ENCODE results near the gene ENGASE. TPM values are rescaled to one million over a fixed set of nuclear protein-coding genes. Genes with fewer than 3 reads are reported as not detected.

ENGASE gene
- polyA plus RNA-seq, 4 donors: 11.4 to 35.0 (median 21.7) TPM

DNA sequence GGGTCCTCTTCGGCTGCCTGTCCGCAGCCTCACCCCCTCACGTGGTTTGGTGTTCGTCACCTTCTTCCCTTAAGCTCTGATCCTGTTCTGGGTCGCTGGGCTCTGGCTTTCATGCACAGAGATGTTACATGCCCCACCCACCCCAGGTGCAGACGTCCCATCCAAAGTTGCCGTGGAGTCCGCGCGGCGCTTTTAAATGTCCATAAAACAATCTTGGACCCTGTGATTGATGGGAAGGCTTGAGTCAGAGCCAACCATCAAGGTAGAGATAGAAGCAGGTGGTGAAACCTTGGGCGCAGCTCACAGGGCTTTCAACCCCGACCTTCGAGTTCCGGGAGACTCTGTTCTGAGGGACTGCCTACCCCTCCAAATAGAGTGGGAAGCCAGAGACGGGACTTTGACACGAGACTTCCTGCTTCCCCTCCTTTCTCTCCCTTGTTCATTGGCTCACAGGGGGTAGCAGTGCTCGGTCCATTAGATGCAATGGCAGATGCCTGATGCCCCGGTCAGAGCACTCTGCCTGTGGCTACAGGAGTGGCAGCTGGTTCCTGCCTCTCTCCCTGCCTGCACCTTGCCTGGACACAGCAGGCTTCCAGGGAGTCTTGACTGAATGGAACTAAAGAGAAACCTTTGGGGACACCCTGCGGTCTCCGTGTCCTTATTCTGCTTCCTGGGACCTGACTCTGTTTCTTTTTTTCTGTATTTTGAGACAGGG, 4.0 kb downstream of the ENGASE start:
- DNase-seq (ENCODE audit: low read depth in 4 of 4, low spot score in 2 of 4): no peak

DNA sequence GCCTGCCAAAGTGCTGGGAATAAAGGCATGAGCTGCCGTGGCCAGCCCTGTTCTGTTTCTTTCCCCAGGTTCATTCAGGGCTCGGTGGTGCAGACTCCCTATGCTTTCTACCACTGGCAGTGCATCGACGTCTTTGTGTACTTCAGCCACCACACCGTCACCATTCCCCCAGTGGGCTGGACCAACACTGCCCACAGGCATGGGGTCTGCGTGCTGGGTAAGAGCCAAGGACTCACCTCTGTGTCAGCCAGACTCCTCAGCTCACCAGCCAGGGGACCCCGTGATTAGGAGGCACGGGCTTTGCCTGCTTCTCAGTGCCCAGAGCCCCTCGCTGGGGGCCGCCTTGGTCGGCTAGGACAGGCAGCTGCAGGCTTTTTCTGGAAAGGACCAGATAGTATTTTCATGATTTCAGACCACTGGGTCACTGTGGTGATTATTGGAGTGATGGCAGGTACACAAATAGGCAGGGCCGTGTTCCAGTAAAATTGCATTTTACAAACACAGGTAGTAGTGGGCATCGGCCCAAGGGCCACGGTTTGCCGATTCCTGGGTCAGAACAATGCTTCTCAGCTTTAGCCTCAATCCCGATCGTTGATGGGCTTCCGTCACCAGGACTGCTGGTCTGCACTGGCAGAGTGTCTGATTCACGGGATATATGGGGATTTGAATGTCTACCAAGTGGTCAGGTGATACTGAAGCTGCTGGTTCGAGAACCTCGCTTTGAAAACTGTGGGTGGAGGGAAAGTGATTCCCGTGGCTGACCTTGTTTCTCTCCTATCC, 5.0 kb downstream of the ENGASE start:
- DNase-seq (ENCODE audit: low read depth in 4 of 4, low spot score in 2 of 4): no peak

DNA sequence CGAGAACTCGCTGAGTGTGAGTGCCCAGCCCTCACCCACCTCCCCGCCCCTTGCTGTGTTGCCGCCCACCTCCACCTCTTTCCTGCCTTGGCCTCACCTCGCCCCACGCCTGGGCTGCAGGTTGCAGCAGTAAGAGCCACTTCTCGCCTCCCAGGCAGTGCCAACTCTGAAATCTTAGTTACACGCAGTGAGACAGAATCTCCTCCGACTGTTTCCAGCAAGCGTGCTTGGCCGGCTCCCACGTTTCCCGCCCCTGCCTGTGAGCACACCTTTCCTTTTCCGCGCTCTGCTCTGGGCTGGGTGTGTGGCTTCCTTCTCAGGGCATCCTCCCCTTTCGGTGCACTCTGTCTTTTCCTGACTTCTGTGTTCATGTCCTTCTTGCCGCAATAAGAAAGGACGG, 5.7 kb downstream of the ENGASE start:
- no peak for DNase-seq (ENCODE audit: low read depth in 4 of 4, low spot score in 2 of 4)

DNA sequence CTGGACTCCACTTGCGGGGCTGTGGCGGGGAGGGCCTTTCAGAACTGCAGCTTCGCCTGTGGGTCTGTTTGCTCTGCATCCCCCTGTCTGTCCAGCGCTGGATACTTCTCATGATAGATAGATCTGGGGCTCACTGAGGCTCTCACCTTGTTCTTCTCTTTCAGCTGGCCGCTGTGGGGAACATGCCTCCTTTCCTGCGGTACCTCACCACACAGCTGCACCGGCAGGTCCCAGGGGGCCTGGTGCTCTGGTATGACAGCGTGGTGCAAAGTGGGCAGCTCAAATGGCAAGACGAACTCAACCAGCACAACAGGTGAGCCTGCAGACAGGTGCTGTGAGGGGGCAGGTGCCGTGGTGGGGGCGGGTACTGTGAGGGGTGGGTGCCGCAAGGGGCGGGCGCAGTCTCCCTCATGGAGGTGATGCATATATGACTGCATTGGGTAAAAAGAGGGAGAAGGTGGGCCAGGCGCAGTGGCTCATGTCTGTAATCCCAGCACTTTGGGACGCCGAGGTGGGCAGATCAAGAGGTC, 6.2 kb downstream of the ENGASE start:
- DNase-seq (ENCODE audit: low read depth in 4 of 4, low spot score in 2 of 4): no peak

DNA sequence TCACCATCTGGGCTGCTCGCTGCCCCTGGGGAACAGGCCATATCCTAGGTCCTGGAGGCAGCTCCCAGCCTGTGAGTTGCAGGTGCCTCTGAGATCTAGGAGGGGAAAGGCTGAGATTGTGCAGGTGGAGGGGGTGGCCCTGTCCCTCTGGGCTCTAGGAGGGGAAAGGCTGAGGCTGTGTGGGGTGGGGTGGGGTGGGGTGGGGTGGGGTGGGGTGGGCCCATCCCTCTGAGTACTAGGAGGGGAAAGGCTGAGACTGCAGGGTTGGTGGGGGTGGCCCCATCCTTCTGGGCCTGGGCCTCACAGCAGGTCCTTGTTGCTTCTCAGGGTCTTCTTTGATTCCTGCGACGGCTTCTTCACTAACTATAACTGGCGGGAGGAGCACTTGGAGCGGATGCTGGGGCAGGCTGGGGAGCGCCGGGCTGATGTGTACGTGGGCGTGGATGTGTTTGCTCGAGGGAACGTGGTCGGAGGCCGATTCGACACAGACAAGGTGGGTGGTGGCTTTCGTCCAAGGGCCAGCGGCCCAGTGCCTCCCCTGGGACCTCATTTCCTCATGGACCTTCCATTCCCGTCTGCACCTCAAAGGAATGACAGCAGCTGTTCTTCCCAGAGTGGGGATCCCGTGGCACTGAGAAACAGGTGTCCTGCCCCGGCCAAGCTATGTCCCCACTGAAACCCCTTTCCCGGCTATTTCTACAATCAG, 7.1 kb downstream of the ENGASE start:
- DNase-seq (ENCODE audit: low read depth in 4 of 4, low spot score in 2 of 4): no peak

DNA sequence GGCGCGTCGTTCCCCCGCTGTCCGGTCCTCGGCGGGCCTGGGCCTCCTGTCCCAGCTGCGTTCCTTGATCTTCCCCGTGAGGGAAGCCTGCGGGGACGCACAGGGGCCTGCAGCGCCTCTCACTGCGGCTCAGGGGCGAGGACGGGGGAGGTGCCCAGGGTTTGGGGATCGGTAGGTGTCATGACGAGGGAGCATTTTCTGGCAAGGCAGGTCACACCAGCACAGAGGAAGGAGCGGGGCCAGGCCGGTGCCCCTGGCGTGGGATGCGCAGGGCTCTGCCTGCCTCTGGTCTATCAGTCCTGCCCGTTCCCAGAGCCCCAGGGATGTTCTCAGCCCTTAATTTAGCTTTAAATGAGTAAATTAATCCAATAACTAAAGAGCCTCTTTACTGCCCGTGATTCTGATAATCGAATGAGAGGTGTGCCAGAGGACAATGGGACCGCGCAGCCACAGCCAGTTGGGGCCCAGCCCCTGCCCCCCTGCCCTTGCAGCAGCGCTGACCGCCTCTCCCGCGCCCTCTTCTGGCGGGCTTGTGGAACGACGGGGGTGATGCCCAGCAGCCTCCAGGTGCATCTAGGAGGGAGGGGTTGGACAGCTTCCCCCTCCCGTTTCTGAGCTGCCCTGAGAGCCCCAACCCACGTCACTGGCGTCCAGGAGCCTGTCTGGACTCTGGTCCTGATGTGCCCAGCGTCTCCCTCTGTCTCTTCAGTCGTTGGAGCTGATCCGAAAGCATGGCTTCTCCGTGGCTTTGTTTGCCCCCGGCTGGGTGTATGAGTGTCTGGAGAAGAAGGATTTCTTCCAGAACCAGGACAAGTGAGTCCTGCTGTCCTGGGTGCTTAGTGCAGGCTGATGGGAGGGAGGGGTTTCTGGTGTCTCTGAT, 7.9 kb downstream of the ENGASE start:
- DNase-seq (ENCODE audit: low read depth in 4 of 4, low spot score in 2 of 4): no peak

DNA sequence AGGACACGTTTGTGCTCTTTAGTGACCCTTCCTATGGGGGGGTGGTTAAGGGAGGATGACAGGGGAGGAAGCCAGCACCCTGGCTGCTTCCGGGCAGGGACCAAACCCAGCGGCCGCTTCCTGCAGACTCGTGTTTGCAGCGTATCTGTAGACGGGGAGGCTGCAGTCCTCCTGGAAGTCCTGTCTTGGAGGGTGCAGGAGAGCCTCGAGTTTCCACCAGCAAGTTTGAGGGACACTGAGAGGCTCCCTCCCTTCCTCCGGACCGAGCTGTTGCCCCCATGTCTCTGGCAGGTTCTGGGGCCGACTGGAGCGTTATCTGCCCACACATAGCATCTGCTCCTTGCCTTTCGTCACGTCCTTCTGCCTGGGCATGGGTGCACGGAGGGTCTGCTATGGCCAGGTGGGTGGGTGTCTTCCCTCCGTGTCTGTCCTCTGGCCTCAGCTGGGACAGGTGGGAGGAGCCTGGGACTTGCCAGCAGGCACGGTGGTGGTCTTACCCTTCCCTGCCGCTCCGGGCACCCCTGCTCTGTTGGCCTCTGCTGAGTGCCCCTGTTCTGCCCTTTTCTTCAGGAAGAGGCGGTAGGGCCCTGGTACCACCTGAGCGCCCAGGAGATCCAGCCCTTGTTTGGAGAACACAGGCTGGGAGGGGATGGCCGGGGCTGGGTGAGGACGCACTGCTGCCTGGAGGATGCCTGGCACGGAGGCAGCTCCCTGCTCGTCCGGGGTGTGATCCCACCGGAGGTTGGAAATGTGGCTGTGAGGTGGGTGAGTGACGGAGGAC, 8.8 kb downstream of the ENGASE start:
- no peak for DNase-seq (ENCODE audit: low read depth in 4 of 4, low spot score in 2 of 4)

DNA sequence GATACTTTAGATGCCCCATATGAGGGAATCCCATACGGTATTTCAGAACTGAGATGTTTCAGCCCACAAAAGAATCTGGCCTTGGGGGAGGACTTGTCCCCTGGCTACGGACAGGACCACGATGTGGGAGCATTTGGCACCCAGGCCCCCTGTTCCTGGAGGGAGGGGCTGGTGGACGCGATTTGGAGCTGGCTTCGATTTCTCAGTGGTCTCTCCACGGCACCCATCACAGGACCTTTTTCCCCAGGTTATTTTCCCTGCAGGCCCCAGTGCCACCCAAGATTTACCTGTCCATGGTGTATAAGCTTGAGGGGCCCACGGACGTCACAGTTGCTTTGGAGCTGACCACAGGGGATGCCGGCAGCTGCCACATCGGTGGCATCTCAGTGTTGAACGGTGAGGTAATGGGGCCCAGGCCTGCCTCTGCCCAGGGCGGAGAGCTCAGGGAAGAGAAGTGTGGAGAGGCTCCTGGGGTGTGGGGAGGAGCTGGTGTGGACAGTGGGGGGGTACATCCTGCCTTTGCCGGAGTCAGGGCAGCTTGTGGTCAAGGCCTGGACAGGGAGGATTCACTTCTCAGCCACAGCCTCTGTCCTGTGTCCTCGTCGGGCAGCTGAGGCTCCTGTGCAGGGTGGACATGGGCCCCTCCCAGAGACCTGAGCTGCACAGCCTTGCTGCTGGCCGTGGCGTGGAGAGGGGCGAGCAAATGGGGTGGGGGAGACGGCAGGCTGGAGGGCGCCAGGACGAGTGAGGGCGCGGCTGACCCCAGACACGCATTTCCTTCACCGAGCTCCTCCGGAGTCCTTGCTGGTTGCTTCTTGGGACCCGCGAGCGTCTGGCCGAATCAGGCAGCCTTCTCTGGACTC, 9.9 kb downstream of the ENGASE start:
- DNase-seq (ENCODE audit: low read depth in 4 of 4, low spot score in 2 of 4): no peak

DNA sequence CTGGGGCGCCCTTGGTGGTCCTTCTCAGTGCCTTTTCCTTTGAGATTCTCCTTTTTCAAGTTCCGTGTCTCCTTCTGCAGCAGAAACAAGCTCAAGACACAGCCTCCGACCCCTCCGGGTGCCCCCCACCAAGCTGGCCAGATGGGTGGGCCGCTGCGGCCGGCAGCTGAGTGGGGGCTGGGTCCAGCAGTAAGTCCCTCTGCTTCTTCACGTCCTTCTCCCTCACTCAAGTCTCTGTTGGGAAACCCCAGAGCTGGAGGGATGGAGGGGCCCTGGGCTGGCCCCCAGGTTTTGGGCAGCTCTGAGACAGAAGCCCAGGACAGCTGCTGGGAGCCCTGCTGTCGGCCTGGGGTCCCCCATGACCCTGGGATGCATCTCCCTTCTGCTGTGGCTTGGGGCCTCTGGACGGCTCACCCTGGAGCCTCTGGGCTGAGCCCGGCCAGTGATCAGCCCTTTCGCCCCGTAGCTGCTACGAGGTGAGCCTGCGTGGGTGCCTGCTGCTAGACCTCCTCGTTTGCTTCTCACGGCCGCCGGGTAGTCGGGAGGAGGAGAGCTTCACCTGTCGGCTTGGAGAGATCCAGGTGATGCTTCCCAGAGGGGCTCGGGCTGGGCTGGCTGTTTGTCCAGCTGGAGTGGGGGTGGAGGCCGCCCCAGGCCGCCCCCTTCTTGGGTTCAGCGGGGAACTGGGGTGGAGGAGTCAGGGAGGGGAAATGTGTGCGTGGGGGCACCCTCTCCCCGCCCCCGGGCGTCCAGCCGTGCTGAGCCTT, 10.7 kb downstream of the ENGASE start:
- no peak for DNase-seq (ENCODE audit: low read depth in 4 of 4, low spot score in 2 of 4)

DNA sequence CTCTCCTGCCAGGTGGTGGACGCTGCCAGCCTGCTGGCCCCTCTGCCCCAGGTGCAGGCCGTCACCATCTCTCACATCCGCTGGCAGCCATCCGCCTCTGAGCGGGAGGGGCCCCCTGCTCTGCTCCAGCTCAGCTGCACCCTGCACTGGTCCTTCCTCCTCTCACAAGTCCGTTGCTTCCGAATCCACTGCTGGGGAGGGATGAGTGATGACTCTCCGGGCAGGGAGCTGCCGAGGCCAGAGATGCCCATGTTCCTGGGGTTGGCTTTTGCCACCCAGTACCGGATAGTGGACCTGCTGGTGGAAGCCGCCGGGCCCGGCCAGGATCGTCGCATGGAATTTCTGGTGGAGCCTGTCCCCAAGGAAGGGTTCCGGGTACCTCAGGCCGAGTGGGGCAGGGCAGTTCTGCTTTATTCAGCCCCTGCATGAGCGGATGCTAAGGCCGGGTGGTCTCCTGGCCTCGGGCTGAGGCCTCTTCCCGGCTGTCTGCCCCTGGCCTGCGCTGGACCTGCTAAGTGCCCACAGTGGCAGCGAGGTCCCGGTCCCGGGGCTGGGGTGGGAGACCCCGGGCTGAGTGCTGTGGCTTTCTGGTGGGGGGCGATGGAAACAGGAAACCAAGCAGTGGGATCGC, 11.4 kb downstream of the ENGASE start:
- no peak for DNase-seq (ENCODE audit: low read depth in 4 of 4, low spot score in 2 of 4)

DNA sequence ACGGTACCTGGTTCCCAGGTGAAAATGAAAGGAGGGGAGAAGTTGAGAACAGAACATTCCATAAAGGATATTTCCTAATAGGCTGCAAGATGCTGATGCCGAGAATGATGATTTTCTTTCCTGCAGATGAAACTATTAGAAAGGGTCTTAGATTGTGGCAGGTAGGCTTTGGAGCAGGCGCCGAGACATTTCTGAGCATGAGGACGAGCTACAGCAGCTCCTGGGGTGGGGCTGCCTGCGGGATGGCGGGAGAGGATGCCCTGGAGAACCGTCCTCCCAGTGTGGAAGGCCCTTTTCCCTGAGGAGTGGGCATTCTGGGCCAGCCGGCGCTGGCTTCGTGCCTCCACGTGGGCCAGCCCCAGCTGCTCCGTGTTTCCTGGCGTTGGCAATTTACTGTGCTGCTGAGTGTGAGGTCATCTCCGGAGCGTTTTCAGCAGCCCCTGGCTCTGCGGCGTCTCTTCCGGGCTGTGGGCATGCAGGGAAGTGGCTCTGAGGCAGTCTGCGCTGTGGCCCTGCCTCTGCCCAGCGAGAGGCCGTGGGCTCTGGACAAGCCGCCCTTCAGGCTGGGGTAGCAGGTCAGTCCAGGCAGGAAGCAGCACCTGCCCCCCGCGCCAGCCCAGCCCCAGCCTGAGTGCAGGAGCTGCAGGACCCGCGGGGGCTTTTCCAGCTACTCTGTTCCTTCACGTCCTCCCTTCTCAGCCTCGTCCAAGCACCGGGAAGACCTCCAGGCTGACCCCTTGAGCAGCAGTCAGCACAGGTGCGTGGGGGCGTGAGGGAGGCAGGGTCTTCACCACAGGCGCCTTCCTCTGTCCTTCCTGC, 12.2 kb downstream of the ENGASE start:
- no peak for DNase-seq (ENCODE audit: low read depth in 4 of 4, low spot score in 2 of 4)

DNA sequence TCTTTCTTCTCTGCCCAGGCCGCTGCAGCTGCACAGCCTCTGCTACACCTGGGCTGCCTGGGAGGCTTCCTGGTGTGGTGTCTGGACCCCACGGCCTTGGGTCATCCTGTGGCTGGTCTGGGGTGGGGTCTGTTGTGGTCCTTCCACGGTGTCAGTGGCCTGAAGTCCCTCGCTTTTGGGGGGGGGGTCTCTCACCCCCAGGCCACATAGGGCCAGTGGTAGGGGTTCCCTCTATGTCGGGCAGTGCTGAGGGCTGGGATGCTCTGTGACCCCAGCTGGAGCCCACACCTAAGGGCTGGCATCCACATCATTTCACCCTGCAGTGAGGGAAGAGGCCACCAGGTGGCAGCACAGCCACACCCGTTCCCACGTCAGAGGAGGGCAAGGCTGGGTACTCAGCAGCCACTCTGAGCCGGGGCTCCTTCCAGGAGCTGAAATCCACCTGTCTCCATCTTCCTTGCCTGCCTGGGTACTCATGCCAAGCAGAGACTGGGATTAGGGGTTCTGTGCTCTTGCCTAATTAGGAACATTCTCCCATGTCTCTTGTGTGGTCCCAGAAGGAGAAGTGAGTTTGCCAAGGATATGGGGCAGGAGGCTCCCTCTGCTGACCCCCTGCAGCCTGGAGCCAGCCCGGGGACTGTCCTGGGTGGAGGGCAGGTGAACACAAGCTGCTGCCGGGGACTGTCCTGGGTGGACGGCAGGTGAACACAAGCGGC, 13.0 kb downstream of the ENGASE start:
- DNase-seq (ENCODE audit: low read depth in 4 of 4, low spot score in 2 of 4): no peak

DNA sequence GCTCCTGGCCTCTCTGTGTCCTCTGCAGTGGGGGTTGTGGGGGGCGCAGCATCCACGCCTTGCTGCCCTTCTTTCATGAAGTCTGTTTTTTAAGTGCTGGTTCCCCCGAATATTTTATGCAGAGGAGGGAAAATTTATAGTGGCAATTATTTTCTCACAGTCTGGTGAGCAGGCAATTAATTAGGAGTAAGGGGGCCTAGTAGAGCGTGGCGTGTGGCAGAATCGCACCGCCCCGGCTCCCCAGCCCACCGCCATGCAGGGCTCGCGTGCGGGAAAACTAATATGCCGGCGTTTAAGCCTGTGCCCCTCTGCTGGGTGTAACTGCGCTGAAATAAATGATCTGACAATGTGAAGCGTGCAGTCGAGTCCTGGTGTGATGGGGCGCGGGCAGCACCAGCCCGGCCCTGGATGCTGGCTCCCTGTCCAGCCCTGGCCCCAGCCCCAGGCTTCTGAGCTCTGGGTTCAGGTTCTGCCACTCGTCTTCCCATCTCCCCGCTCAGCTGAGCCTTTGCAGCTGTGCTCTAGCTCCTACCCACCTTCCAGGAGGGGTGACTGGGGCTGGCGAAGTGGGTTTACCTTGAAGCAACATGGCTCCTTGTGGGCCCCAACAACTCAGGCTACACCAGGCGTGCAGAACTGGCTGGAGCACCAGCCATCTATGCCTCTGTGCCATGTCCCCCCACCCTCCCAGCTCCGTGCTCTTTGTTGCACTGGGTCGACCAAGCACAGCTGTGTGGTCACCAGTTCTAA, 13.8 kb downstream of the ENGASE start:
- no peak for DNase-seq (ENCODE audit: low read depth in 4 of 4, low spot score in 2 of 4)

DNA sequence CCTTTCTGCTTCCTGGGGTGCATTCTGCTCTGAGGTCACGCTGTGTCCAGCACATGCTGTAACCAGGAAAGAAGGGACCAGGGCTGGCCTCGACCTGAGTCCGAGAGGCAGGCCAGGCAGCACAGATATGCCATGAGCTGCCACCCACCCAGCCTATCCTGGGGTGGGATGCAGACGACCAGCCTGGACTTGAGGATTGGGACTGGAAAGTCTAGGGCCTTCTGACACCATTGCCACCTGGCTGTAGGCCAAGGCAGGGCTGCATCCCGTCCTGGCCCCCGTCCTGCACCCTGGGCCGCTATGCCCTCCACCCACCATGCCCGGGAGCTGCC, 14.3 kb downstream of the ENGASE start:
- DNase-seq (ENCODE audit: low read depth in 4 of 4, low spot score in 2 of 4): no peak

DNA sequence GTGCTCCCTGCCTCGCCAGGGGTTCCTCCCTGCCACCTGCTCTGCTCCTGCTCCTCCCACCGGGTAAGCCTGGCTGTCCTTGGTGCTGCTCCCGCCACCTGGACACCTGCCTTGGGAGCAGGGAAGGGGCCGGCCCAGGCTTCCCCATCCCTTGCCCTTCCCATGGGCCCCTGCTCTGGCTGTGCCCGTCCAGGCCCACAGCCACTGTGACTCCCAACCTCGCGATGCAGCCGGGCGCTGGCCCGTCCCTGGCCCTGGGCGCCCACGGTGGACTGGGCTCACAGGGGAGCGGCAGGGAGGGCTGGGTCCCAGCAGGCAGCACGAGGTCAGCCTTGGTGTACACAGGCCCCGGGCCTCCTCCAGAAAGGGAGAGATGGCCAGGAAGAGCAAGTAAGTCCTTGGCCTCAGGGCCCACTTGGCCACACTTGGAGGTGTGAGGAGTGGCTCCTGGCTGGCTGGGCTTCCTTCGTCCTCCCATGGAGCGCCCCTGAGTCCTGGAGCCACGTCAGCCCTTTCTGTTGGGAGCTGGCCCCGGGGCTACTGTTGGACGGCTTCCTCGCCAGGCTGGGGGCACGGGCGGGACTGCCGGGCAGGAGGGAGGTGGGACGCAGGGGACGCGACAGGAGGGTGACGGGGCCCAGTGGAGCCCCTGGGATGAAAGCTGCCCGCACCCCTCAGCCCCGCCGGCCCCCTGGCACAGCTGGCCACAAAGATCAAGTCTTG, 15.3 kb downstream of the ENGASE start:
- DNase-seq (ENCODE audit: low read depth in 4 of 4, low spot score in 2 of 4): no peak
